ENCODE measurements around the gene DNASE1L1. TPM values are rescaled to one million over a fixed set of nuclear protein-coding genes. Genes with fewer than 3 reads are reported as not detected.

The DNASE1L1 gene
- total and polyA plus RNA-seq, 4 donors = 9.3 to 22.1 (median 16.7) TPM

DNA sequence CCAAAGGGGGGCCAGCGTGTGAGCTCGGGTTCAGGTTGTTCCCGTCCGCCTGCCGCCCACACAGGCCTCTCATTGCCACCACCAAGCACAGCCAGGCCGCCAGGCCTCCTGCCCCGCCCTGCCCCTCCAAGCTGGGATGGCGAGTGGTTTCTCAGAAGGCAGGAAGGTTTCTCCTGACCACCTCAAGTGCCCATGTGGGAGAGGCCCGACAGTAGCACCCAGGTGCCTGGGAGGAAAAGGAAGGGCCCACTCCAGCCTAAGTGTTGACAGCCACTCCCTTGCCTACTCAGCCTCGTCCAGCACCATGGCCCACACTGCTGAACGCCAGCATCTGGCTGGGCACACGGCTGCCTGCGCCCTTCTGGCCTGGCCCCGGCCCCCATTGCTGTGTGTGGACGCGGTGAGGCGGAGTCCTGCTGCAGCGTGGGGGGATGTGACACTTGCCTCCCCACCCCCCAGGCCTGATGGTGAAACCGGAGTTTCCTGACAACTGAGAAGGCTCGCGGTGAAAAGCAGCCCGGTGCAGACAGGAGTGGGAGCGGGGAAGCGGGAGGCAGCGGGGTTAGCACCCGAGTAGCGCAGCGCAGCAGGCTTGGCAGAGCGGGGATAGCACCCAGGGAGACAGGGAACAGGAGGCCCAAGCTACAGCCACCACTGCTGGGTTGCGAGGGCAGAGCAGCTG is 53.8 kb downstream of the DNASE1L1 start (continued):
- TF ChIP-seq, protein P1, sequence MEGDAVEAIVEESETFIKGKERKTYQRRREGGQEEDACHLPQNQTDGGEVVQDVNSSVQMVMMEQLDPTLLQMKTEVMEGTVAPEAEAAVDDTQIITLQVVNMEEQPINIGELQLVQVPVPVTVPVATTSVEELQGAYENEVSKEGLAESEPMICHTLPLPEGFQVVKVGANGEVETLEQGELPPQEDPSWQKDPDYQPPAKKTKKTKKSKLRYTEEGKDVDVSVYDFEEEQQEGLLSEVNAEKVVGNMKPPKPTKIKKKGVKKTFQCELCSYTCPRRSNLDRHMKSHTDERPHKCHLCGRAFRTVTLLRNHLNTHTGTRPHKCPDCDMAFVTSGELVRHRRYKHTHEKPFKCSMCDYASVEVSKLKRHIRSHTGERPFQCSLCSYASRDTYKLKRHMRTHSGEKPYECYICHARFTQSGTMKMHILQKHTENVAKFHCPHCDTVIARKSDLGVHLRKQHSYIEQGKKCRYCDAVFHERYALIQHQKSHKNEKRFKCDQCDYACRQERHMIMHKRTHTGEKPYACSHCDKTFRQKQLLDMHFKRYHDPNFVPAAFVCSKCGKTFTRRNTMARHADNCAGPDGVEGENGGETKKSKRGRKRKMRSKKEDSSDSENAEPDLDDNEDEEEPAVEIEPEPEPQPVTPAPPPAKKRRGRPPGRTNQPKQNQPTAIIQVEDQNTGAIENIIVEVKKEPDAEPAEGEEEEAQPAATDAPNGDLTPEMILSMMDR (IDR thresholded peaks at IDR 0.05; ENCODE audit: low read depth, low read length, missing input control) = no peak

DNA sequence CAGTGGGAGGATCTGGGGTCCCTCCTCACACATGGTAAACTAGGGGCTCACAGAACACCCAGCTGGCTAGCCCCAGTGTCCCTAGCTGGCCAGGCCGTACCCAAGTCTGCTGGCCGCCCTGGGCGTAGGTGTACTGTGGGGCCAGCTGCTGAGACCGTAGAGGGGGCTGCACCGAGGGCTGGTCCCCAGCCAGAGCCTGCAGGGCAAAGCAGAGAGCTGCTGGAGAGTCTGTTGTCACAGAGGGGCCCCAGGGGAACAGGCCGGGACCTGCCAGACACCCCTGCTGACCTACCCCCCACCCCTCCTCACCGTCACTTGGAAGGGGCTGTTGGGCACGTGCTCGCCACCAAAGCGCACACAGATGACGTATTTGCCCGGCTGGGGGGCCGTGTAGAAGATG is 54.5 kb downstream of the DNASE1L1 start:
- peaks cover 5 to 33% (median 9%) of the 10 kb centered on the region in 4 donors for H3K4me1 ChIP-seq (ENCODE audit: control insufficient read depth in 4 of 4, insufficient read depth in 4 of 4, low read length in 3 of 4)
- H3K9ac ChIP-seq (ENCODE audit: low read depth in 1 of 2, low read length in 2 of 2) = no peak overlapping the region
- TF ChIP-seq, protein P2, sequence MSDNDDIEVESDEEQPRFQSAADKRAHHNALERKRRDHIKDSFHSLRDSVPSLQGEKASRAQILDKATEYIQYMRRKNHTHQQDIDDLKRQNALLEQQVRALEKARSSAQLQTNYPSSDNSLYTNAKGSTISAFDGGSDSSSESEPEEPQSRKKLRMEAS (IDR thresholded peaks at IDR 0.05) = no peak
- TF ChIP-seq HNF4A (conservative IDR thresholded peaks at IDR 0.05) = no peak
- TF ChIP-seq, protein P3, sequence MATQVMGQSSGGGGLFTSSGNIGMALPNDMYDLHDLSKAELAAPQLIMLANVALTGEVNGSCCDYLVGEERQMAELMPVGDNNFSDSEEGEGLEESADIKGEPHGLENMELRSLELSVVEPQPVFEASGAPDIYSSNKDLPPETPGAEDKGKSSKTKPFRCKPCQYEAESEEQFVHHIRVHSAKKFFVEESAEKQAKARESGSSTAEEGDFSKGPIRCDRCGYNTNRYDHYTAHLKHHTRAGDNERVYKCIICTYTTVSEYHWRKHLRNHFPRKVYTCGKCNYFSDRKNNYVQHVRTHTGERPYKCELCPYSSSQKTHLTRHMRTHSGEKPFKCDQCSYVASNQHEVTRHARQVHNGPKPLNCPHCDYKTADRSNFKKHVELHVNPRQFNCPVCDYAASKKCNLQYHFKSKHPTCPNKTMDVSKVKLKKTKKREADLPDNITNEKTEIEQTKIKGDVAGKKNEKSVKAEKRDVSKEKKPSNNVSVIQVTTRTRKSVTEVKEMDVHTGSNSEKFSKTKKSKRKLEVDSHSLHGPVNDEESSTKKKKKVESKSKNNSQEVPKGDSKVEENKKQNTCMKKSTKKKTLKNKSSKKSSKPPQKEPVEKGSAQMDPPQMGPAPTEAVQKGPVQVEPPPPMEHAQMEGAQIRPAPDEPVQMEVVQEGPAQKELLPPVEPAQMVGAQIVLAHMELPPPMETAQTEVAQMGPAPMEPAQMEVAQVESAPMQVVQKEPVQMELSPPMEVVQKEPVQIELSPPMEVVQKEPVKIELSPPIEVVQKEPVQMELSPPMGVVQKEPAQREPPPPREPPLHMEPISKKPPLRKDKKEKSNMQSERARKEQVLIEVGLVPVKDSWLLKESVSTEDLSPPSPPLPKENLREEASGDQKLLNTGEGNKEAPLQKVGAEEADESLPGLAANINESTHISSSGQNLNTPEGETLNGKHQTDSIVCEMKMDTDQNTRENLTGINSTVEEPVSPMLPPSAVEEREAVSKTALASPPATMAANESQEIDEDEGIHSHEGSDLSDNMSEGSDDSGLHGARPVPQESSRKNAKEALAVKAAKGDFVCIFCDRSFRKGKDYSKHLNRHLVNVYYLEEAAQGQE (IDR thresholded peaks at IDR 0.05) = no peak
- no peak for TF ChIP-seq EGR1 (IDR thresholded peaks at IDR 0.05; ENCODE audit: low read depth in 2 of 2)
- TF ChIP-seq NR2F2 (IDR thresholded peaks at IDR 0.05) = no peak
- no peak for TF ChIP-seq JUND (IDR thresholded peaks at IDR 0.05)
- TF ChIP-seq, protein P4, sequence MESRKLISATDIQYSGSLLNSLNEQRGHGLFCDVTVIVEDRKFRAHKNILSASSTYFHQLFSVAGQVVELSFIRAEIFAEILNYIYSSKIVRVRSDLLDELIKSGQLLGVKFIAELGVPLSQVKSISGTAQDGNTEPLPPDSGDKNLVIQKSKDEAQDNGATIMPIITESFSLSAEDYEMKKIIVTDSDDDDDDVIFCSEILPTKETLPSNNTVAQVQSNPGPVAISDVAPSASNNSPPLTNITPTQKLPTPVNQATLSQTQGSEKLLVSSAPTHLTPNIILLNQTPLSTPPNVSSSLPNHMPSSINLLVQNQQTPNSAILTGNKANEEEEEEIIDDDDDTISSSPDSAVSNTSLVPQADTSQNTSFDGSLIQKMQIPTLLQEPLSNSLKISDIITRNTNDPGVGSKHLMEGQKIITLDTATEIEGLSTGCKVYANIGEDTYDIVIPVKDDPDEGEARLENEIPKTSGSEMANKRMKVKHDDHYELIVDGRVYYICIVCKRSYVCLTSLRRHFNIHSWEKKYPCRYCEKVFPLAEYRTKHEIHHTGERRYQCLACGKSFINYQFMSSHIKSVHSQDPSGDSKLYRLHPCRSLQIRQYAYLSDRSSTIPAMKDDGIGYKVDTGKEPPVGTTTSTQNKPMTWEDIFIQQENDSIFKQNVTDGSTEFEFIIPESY (IDR thresholded peaks at IDR 0.05) = no peak
- no peak for TF ChIP-seq HNF4G (IDR thresholded peaks at IDR 0.05)
- no peak for TF ChIP-seq FOXA2 (IDR thresholded peaks at IDR 0.05)
- no peak for TF ChIP-seq RXRA (IDR thresholded peaks at IDR 0.05)
- no peak for TF ChIP-seq YY1 (IDR thresholded peaks at IDR 0.05)
- TF ChIP-seq, protein P5, sequence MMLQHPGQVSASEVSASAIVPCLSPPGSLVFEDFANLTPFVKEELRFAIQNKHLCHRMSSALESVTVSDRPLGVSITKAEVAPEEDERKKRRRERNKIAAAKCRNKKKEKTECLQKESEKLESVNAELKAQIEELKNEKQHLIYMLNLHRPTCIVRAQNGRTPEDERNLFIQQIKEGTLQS (IDR thresholded peaks at IDR 0.05) = no peak
- no peak for TF ChIP-seq GABPA (IDR thresholded peaks at IDR 0.05 in 1 of 2, conservative IDR thresholded peaks at IDR 0.05 in 1 of 2)
- no peak for TF ChIP-seq SP1 (IDR thresholded peaks at IDR 0.05)
- TF ChIP-seq, protein P1 (IDR thresholded peaks at IDR 0.05; ENCODE audit: low read depth, low read length, missing input control) = no peak
- no peak for TF ChIP-seq TAF1 (conservative IDR thresholded peaks at IDR 0.05)
- no peak for TF ChIP-seq FOXA1 (IDR thresholded peaks at IDR 0.05)
- no peaks in the 10 kb centered on the region for H3K9me3 ChIP-seq (ENCODE audit: control insufficient read depth in 4 of 4, low read length in 3 of 4)
- no peak overlapping the region for H3K4me3 ChIP-seq (ENCODE audit: low read depth in 1 of 3, low read length in 3 of 3)
- no peaks in the 10 kb centered on the region for H3K27me3 ChIP-seq (ENCODE audit: control insufficient read depth in 4 of 4, insufficient read depth in 4 of 4, low read length in 3 of 4)
- no peak for DNase-seq (ENCODE audit: low spot score)
- 98% methylated on average over 13 of the region's 13 CpGs for whole genome bisulfite sequencing
- H3K36me3 ChIP-seq (ENCODE audit: control insufficient read depth in 4 of 4, insufficient read depth in 3 of 4, low read depth in 1 of 4, low read length in 3 of 4) = peaks cover 0 to 6% (median 5%) of the 10 kb centered on the region in 4 donors
- no peak overlapping the region for H3K27ac ChIP-seq (ENCODE audit: low read depth in 1 of 2, low read length in 2 of 2)
